Panc1 (cell line): ENCODE data around the gene ATXN7L1. TPM values are rescaled to one million over a fixed set of nuclear protein-coding genes. Genes with fewer than 3 reads are reported as not detected.

Source experiments
- ATAC-seq: fragments of 200-7000 bp; cut with Tn5 transposase; 2 replicates; pipeline ENCODE4 v1.9.1; 2020; ENCODE audit warnings: mild to moderate bottlenecking, moderate library complexity
- BruUV-seq: library from RNA; stranded (reverse); fragments of 400-500 nt; replicated peaks from 2 replicates; lab custom pipeline; 2021; lab: Mats Ljungman, UMichigan
- CTCF ChIA-PET: fragments of 300-600 bp; sonication (Branson Sonifier 250); formaldehyde crosslinking; loops from one replicate; lab custom pipeline; 2022; ENCODE audit warnings: antibody characterized with exemption; lab: Charles Lee
- POLR2A ChIA-PET: fragments of 300-600 bp; sonication (Branson Sonifier 250); formaldehyde crosslinking; loops from one replicate; lab custom pipeline; 2022; ENCODE audit warnings: antibody characterized with exemption; lab: Charles Lee
- DNase-seq: peaks from one replicate; pipeline ENCODE4 v3.0.0-alpha.2; 2010; ENCODE audit warnings: low read depth, low spot score
- H3K27ac ChIP-seq: 2 replicates; pipeline ENCODE4 v1.5.1; 2011; ENCODE audit warnings: mild to moderate bottlenecking, low read length, inconsistent platforms
- H3K27me3 ChIP-seq: fragments of 200-500 bp; sonication (Bioruptor generic); 2 replicates; pipeline ENCODE4 v1.6.0; 2014; ENCODE audit warnings: low read length, inconsistent platforms; ENCODE audit not compliant: control insufficient read depth, insufficient read depth
- H3K36me3 ChIP-seq: fragments of 200-500 bp; sonication (Bioruptor generic); 2 replicates; pipeline ENCODE4 v1.5.1; 2014; ENCODE audit warnings: inconsistent platforms, mild to moderate bottlenecking, low read length, moderate library complexity; ENCODE audit not compliant: control insufficient read depth, insufficient read depth
- H3K4me1 ChIP-seq: 2 replicates; pipeline ENCODE4 v1.5.1; 2011; ENCODE audit warnings: inconsistent platforms, mild to moderate bottlenecking, low read length, moderate library complexity; ENCODE audit not compliant: control insufficient read depth, insufficient read depth
- H3K4me3 ChIP-seq, 2 experiments: 2 replicates each; pipeline ENCODE4 v1.5.1; 2011 to 2012; ENCODE audit warnings: low read depth in 2 of 2, low read length in 2 of 2, mild to moderate bottlenecking in 2 of 2, inconsistent platforms in 1 of 2, moderate library complexity in 1 of 2
- H3K9me3 ChIP-seq: fragments of 200-500 bp; sonication (Bioruptor generic); 2 replicates; pipeline ENCODE4 v1.5.1; 2014; ENCODE audit warnings: low read depth, mild to moderate bottlenecking, inconsistent platforms, low read length, moderate library complexity; ENCODE audit not compliant: control insufficient read depth, insufficient read depth
- POLR2AphosphoS5 ChIP-seq: IDR thresholded peaks from 2 replicates; pipeline ENCODE4 v1.6.1; 2012; ENCODE audit warnings: mild to moderate bottlenecking, low read depth, low read length, moderate library complexity
- SIN3A ChIP-seq: IDR thresholded peaks from 2 replicates; pipeline ENCODE4 v1.6.1; 2012; ENCODE audit warnings: low read depth, mild to moderate bottlenecking, low read length, moderate library complexity, borderline replicate concordance; ENCODE audit not compliant: insufficient read depth
- TCF7L2 ChIP-seq: IDR thresholded peaks from 2 replicates; pipeline ENCODE4 v1.6.1; 2011; ENCODE audit warnings: mild to moderate bottlenecking, low read depth, low read length, inconsistent platforms
- in situ Hi-C: cut with HindIII; loops from 2 replicates; pipeline ENCODE4 v1.10.0; 2016; ENCODE audit warnings: low sequenced_read_pairs, low pct_unique_long_range_greater_than_20kb
- intact Hi-C: fragments of 100-400 bp; cut with micrococcal nuclease; formaldehyde crosslinking; loops from one replicate; pipeline ENCODE4 v1.10.0; 2022; ENCODE audit not compliant: unreplicated experiment
- total RNA-seq: library from RNA; stranded (reverse); gene quantifications from one replicate; pipeline ENCODE4 v1.2.1, GENCODE V29; 2021; ENCODE audit not compliant: unreplicated experiment
- TF ChIP-seq, protein P1 (sequence below): fragments of 450-650 bp; IDR thresholded peaks from 2 replicates; pipeline ENCODE4 v1.5.1; 2017; ENCODE audit warnings: mild to moderate bottlenecking
- TF ChIP-seq, protein P2 (sequence below), 2 experiments: IDR thresholded peaks; 2 replicates each; pipeline ENCODE4 v1.6.1; 2011 to 2012; ENCODE audit warnings: low read depth in 2 of 2, control low read depth in 1 of 2, low read length in 1 of 2, mild to moderate bottlenecking in 1 of 2, moderate library complexity in 1 of 2; ENCODE audit not compliant: insufficient read depth in 1 of 2

The ATXN7L1 gene
- total RNA-seq, 1 experiment from 2014 or later: 10.8 TPM

DNA sequence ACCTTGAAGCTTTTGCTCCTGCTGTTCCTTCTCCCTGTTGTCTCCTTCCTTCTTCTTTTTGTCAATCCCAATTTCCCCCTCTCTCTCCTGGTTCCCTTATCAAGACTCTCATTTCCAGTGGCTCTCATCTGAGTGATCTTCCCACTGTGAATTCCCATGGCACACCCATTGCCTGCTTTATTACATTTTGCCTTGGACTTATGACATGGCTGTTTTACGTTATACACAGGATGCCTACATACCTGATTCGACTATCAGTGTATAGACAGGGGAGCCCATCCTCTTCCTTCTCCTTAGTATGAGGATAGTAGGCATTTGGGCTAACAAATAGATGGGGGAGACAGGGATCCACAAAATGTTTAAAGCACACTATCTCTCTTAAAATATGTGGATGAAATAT lies 255.2 kb downstream of the ATXN7L1 start:
- Histone ChIP-seq H3K27ac (no peak overlapping the region), H3K4me1 (no peaks in the 10 kb centered on the region), H3K4me3 (no peak overlapping the region), H3K9me3 (no peaks in the 10 kb centered on the region), H3K27me3 (no peaks in the 10 kb centered on the region), H3K36me3 (no peaks in the 10 kb centered on the region)
- POLR2A ChIA-PET: no interaction called here
- no peak for DNase-seq
- BruUV-seq: no TSS peak
- intact Hi-C loops (no loop called here), in situ Hi-C loops (no loop called here)
- no peak for ATAC-seq
- no peak for TF ChIP-seq POLR2AphosphoS5
- TF ChIP-seq, protein P1, sequence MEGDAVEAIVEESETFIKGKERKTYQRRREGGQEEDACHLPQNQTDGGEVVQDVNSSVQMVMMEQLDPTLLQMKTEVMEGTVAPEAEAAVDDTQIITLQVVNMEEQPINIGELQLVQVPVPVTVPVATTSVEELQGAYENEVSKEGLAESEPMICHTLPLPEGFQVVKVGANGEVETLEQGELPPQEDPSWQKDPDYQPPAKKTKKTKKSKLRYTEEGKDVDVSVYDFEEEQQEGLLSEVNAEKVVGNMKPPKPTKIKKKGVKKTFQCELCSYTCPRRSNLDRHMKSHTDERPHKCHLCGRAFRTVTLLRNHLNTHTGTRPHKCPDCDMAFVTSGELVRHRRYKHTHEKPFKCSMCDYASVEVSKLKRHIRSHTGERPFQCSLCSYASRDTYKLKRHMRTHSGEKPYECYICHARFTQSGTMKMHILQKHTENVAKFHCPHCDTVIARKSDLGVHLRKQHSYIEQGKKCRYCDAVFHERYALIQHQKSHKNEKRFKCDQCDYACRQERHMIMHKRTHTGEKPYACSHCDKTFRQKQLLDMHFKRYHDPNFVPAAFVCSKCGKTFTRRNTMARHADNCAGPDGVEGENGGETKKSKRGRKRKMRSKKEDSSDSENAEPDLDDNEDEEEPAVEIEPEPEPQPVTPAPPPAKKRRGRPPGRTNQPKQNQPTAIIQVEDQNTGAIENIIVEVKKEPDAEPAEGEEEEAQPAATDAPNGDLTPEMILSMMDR: no peak
- no peak for TF ChIP-seq TCF7L2
- CTCF ChIA-PET: interaction anchor here (0.6 kb wide), 1 partner anchor 73 kb away, joined by 4 read pairs; no protein-coding TSS in a partner anchor

DNA sequence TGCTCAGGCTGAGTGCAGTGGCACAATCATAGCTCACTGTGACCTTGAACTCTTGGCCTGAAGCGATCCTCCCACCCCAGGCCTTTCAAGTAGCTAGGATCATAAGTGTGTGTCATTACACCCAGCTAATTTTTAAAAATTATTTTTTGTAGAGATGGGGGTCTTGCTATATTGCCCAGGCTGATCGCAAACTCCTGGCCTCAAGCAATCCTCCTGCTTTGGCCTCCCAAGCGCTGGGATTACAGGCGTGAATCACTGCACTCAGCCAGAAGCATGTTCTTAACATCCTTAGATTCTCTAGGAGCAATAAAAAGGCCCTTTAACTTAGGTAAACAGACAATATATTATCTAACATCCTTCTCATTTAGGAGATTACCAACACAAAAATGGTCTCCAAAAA lies 256.8 kb downstream of the ATXN7L1 start:
- H3K4me1 ChIP-seq: no peaks in the 10 kb centered on the region
- ChIA-PET CTCF (no interaction called here), POLR2A (no interaction called here)
- H3K27ac ChIP-seq: no peak overlapping the region
- in situ Hi-C loops (no loop called here), intact Hi-C loops (no loop called here)
- H3K36me3 ChIP-seq: no peaks in the 10 kb centered on the region
- H3K9me3 ChIP-seq: no peaks in the 10 kb centered on the region
- TF ChIP-seq SIN3A: no peak
- TF ChIP-seq, protein P2, sequence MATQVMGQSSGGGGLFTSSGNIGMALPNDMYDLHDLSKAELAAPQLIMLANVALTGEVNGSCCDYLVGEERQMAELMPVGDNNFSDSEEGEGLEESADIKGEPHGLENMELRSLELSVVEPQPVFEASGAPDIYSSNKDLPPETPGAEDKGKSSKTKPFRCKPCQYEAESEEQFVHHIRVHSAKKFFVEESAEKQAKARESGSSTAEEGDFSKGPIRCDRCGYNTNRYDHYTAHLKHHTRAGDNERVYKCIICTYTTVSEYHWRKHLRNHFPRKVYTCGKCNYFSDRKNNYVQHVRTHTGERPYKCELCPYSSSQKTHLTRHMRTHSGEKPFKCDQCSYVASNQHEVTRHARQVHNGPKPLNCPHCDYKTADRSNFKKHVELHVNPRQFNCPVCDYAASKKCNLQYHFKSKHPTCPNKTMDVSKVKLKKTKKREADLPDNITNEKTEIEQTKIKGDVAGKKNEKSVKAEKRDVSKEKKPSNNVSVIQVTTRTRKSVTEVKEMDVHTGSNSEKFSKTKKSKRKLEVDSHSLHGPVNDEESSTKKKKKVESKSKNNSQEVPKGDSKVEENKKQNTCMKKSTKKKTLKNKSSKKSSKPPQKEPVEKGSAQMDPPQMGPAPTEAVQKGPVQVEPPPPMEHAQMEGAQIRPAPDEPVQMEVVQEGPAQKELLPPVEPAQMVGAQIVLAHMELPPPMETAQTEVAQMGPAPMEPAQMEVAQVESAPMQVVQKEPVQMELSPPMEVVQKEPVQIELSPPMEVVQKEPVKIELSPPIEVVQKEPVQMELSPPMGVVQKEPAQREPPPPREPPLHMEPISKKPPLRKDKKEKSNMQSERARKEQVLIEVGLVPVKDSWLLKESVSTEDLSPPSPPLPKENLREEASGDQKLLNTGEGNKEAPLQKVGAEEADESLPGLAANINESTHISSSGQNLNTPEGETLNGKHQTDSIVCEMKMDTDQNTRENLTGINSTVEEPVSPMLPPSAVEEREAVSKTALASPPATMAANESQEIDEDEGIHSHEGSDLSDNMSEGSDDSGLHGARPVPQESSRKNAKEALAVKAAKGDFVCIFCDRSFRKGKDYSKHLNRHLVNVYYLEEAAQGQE (IDR thresholded peaks at IDR 0.05; ENCODE audit: insufficient read depth in 1 of 2, low read depth in 2 of 2, low read length in 1 of 2): no peak
- no peak for TF ChIP-seq TCF7L2
- TF ChIP-seq POLR2AphosphoS5: no peak
- TF ChIP-seq, protein P1: no peak
- no peak for DNase-seq
- BruUV-seq: no TSS peak
- no peak overlapping the region for H3K4me3 ChIP-seq
- ATAC-seq: no peak
- no peaks in the 10 kb centered on the region for H3K27me3 ChIP-seq

DNA sequence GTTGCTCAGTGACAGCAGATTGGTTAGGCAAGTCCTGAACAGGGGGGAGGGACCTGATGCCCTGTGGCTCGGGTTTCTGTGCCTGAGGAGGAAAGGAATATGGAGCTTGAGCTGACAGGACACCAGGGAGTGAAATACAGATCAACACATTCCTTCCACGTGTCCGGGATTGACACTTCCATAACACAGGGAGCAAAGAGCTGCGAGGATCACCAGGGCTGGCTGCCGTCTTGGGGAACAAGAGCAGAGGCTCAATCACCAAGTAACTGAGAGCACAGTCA lies 258.4 kb downstream of the ATXN7L1 start:
- Histone ChIP-seq H3K27me3 (no peaks in the 10 kb centered on the region), H3K27ac (no peak overlapping the region), H3K9me3 (no peaks in the 10 kb centered on the region), H3K36me3 (no peaks in the 10 kb centered on the region), H3K4me1 (no peaks in the 10 kb centered on the region), H3K4me3 (no peak overlapping the region)
- POLR2A ChIA-PET: no interaction called here
- in situ Hi-C loops (no loop called here), intact Hi-C loops (no loop called here)
- TF ChIP-seq, protein P1: no peak
- no peak for TF ChIP-seq SIN3A
- TF ChIP-seq, protein P2 (IDR thresholded peaks at IDR 0.05; ENCODE audit: insufficient read depth in 1 of 2, low read depth in 2 of 2, low read length in 1 of 2): no peak
- no peak for TF ChIP-seq TCF7L2
- no peak for TF ChIP-seq POLR2AphosphoS5
- CTCF ChIA-PET: no interaction called here
- ATAC-seq (no peak), DNase-seq (no peak)
- no TSS peak for BruUV-seq
